Trophoblast cell (in vitro differentiated cells and primary cell): Measurements from ENCODE around the gene ZBTB37.

Source experiments
- DNase-seq, 2 donors: peaks; one replicate each; pipeline ENCODE4 v3.0.0-alpha.2; 2016
- H2AFZ ChIP-seq: 2 replicates; pipeline ENCODE4 v1.6.1; 2013; ENCODE audit warnings: low read length, moderate library complexity, mild to moderate bottlenecking; ENCODE audit not compliant: insufficient read depth, poor library complexity
- H2AK5ac ChIP-seq: 2 replicates; pipeline ENCODE4 v1.6.1; 2013; ENCODE audit warnings: mild to moderate bottlenecking, low read length
- H2BK120ac ChIP-seq: 2 replicates; pipeline ENCODE4 v1.6.1; 2013; ENCODE audit warnings: low read length, mild to moderate bottlenecking, moderate library complexity; ENCODE audit not compliant: insufficient read depth, poor library complexity
- H2BK12ac ChIP-seq: 2 replicates; pipeline ENCODE4 v1.6.1; 2013; ENCODE audit warnings: mild to moderate bottlenecking, low read length, moderate library complexity
- H2BK5ac ChIP-seq: 2 replicates; pipeline ENCODE4 v1.6.1; 2013; ENCODE audit warnings: low read length, low read depth, moderate library complexity, mild to moderate bottlenecking; ENCODE audit not compliant: poor library complexity
- H3K14ac ChIP-seq: 2 replicates; pipeline ENCODE4 v1.6.1; 2013; ENCODE audit warnings: mild to moderate bottlenecking, low read length
- H3K18ac ChIP-seq: 2 replicates; pipeline ENCODE4 v1.6.1; 2013; ENCODE audit warnings: mild to moderate bottlenecking, low read length
- H3K23ac ChIP-seq: 2 replicates; pipeline ENCODE4 v1.6.1; 2013; ENCODE audit warnings: low read length
- H3K27ac ChIP-seq: 2 replicates; pipeline ENCODE4 v1.5.1; 2013; ENCODE audit warnings: low read depth, mild to moderate bottlenecking, inconsistent platforms, low read length, moderate library complexity
- H3K27me3 ChIP-seq: 2 replicates; pipeline ENCODE4 v1.6.1; 2013; ENCODE audit warnings: inconsistent platforms, mild to moderate bottlenecking, low read length, moderate library complexity; ENCODE audit not compliant: insufficient read depth
- H3K36me3 ChIP-seq, 2 experiments: 1 replicate in 1 of 2; 2 replicates in 1 of 2; pipeline ENCODE4 v1.6.1; 2013; ENCODE audit warnings: low read length in 2 of 2, mild to moderate bottlenecking in 2 of 2, moderate library complexity in 1 of 2; ENCODE audit not compliant: insufficient read depth in 2 of 2, control insufficient read depth in 1 of 2
- H3K4ac ChIP-seq: 2 replicates; pipeline ENCODE4 v1.6.1; 2013; ENCODE audit warnings: low read depth, mild to moderate bottlenecking, low read length, moderate library complexity
- H3K4me1 ChIP-seq, 2 experiments: 1 replicate in 1 of 2; 2 replicates in 1 of 2; pipeline ENCODE4 v1.6.1; 2013; ENCODE audit warnings: low read length in 2 of 2, mild to moderate bottlenecking in 2 of 2, moderate library complexity in 1 of 2; ENCODE audit not compliant: insufficient read depth in 2 of 2, control insufficient read depth in 1 of 2
- H3K4me2 ChIP-seq: 2 replicates; pipeline ENCODE4 v1.6.1; 2013; ENCODE audit warnings: inconsistent platforms, mild to moderate bottlenecking, low read length, moderate library complexity
- H3K4me3 ChIP-seq: 2 replicates; pipeline ENCODE4 v1.5.1; 2013; ENCODE audit warnings: mild to moderate bottlenecking, low read depth, low read length, inconsistent platforms
- H3K79me1 ChIP-seq: one replicate; pipeline ENCODE4 v1.6.1; 2013; ENCODE audit warnings: low read length
- H3K79me2 ChIP-seq: 2 replicates; pipeline ENCODE4 v1.6.1; 2013; ENCODE audit warnings: low read length, mild to moderate bottlenecking; ENCODE audit not compliant: control insufficient read depth, insufficient read depth, poor library complexity
- H3K9ac ChIP-seq: 2 replicates; pipeline ENCODE4 v1.6.1; 2013; ENCODE audit warnings: mild to moderate bottlenecking, low read length
- H3K9me3 ChIP-seq: 2 replicates; pipeline ENCODE4 v1.6.1; 2013; ENCODE audit warnings: low read depth, mild to moderate bottlenecking, control low read depth, inconsistent platforms, low read length; ENCODE audit not compliant: insufficient read depth
- H4K12ac ChIP-seq: 2 replicates; pipeline ENCODE4 v1.6.1; 2013; ENCODE audit warnings: low read depth, mild to moderate bottlenecking, low read length, moderate library complexity
- H4K8ac ChIP-seq: 2 replicates; pipeline ENCODE4 v1.6.1; 2013; ENCODE audit warnings: low read depth, mild to moderate bottlenecking, low read length, moderate library complexity
- H4K91ac ChIP-seq: one replicate; pipeline ENCODE4 v1.6.1; 2013; ENCODE audit warnings: low read depth, mild to moderate bottlenecking, low read length, moderate library complexity
- WGBS: extraction: QIAGEN DNeasy Blood & Tissue Kit; methylation state at CpG from one replicate; pipeline ENCODE4 v1.1.7; 2013; ENCODE audit warnings: missing lambda C conversion rate; ENCODE audit not compliant: insufficient read length, insufficient coverage; ENCODE audit errors: extremely low coverage; 5-methylcytosine and 5-hydroxymethylcytosine counted together

Gene ZBTB37

DNA sequence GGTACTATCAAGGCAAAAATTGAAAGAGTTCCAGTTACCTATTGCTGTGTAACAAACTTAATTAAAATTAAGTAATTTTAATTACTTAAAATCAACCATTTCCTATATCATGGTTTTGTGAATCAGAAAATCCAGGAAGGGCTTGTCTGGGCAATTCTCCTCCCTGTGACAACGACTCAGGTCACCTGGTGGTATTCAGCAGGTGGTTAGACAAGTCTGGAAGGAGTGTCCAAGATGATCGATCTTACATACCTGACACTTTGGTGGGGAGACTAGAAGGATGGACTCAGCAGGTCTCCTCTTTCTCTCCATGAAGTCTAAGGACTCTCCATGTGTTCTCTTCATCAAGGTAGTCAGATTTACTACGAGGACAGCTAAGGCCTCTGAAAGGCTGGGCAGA is 26.0 kb downstream of the ZBTB37 start:
- Histone ChIP-seq H3K79me2 (no peaks in the 10 kb centered on the region), H3K9me3 (no peaks in the 10 kb centered on the region), H4K8ac (no peak overlapping the region), H3K27ac (no peak overlapping the region), H3K4ac (no peak overlapping the region), H4K91ac (no peak overlapping the region), H3K4me1 (no peaks in the 10 kb centered on the region), H3K9ac (no peak overlapping the region), H2BK12ac (no peak overlapping the region), H3K23ac (no peak overlapping the region), H3K36me3 (no peaks in the 10 kb centered on the region), H3K27me3 (no peaks in the 10 kb centered on the region), H3K4me2 (no peak overlapping the region), H4K12ac (no peak overlapping the region), H2AK5ac (no peak overlapping the region), H3K4me3 (no peak overlapping the region), H3K14ac (no peak overlapping the region), H3K79me1 (no peaks in the 10 kb centered on the region), H2AFZ (no peak overlapping the region), H3K18ac (no peak overlapping the region), H2BK120ac (no peak overlapping the region), H2BK5ac (no peak overlapping the region)
- DNase-seq = no peak
- WGBS = no CpG with 5 or more reads among the region's 3 CpGs

DNA sequence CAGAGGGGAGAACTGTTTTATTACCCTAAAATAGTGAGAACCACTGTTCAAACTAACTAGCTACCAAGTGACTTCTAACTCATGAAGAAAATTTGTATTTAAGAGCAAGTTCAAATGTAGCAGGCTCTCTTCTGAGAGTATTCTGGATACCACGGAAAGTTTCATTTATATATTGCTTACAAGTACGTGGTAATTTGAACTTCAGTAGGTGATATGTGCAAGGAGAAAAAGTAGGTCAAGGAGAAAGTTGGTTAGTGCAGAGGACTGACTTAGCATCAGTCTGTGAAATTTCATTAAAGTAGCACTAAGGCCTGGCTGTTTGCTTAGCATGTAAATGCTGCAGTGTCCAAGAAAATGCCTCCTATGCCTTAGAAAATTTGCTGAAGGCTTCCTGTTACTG is 32.2 kb downstream of the ZBTB37 start:
- no peak overlapping the region for H3K18ac ChIP-seq
- H3K14ac ChIP-seq = no peak overlapping the region
- H4K12ac ChIP-seq = no peak overlapping the region
- no peak overlapping the region for H4K91ac ChIP-seq
- no peak overlapping the region for H3K9ac ChIP-seq
- H4K8ac ChIP-seq = no peak overlapping the region
- no peaks in the 10 kb centered on the region for H3K79me1 ChIP-seq
- no peak overlapping the region for H2AK5ac ChIP-seq
- no peak overlapping the region for H3K27ac ChIP-seq
- H3K27me3 ChIP-seq = no peaks in the 10 kb centered on the region
- no peak overlapping the region for H2BK5ac ChIP-seq
- H2BK120ac ChIP-seq = no peak overlapping the region
- no peaks in the 10 kb centered on the region for H3K4me1 ChIP-seq
- H3K4ac ChIP-seq = no peak overlapping the region
- no peaks in the 10 kb centered on the region for H3K79me2 ChIP-seq
- no peak overlapping the region for H3K4me3 ChIP-seq
- no peaks in the 10 kb centered on the region for H3K36me3 ChIP-seq
- no peak overlapping the region for H3K23ac ChIP-seq
- H2AFZ ChIP-seq = no peak overlapping the region
- DNase-seq = no peak
- no peak overlapping the region for H2BK12ac ChIP-seq
- no CpG with 5 or more reads among the region's 2 CpGs for WGBS
- no peak overlapping the region for H3K4me2 ChIP-seq
- no peaks in the 10 kb centered on the region for H3K9me3 ChIP-seq

DNA sequence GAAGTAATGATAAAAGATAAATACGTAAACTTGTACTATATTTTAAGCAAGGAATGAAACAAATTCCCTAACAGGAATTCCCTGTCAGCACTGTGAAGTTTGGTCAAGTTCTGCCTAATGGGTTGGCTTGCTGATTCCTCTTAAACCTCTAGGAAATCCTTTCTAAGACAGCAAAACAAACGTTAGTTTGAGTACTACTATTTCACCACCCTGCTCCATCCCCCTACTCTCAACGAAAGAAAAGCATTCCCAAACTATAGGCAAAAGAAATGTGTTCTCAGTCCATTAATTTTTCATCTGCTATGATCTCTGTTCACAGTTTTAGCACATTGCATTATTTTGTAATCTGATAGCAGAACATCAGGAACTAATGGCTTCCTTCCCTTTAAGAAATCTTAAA is 32.8 kb downstream of the ZBTB37 start:
- Histone ChIP-seq H2BK12ac (no peak overlapping the region), H3K27ac (no peak overlapping the region), H4K91ac (no peak overlapping the region), H3K18ac (no peak overlapping the region), H3K14ac (no peak overlapping the region), H3K4me2 (no peak overlapping the region), H2AK5ac (no peak overlapping the region), H3K79me1 (no peaks in the 10 kb centered on the region), H3K27me3 (no peaks in the 10 kb centered on the region), H4K8ac (no peak overlapping the region), H3K4me1 (no peaks in the 10 kb centered on the region), H3K23ac (no peak overlapping the region), H2BK5ac (no peak overlapping the region), H3K4me3 (no peak overlapping the region), H2BK120ac (no peak overlapping the region), H3K9ac (no peak overlapping the region), H2AFZ (no peak overlapping the region), H4K12ac (no peak overlapping the region), H3K36me3 (no peaks in the 10 kb centered on the region), H3K4ac (no peak overlapping the region), H3K79me2 (no peaks in the 10 kb centered on the region), H3K9me3 (no peaks in the 10 kb centered on the region)
- DNase-seq = no peak
- no CpG with 5 or more reads among the region's 3 CpGs for WGBS

DNA sequence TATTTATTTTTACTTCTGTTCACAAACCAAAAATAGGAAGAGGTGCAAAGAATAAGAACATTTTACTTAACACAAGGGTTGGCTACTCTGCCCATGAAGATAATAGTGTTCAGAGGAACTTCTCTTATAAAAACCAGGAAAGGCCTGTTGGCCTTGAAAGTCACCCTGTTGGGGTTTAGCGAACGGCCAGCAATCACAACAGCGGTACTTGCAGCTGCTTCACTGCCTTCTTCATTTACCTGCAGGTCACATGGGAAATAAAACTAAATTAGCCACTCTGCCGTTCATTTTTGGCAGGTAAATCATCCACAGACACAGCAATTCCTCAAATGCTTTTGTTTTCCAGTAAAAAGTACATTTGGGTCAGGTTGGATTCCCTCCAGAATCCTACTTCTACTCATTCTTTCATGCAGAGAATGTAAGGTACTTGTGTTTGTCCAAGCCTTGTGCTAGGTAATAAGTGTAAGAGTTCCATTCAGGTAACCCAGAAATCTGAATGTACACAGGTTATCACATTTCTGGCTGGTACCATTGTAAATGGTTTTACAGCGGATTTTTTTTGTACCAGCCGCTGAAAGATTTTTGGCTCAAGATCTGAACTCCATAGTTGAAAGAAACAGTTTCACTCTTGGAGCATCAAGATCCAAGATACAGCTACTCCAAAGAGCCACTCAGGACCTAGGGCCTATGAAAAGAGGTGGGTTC is 35.8 kb downstream of the ZBTB37 start:
- no peaks in the 10 kb centered on the region for H3K9me3 ChIP-seq
- no peak overlapping the region for H3K23ac ChIP-seq
- H4K8ac ChIP-seq = no peak overlapping the region
- H3K79me1 ChIP-seq = no peaks in the 10 kb centered on the region
- H2BK12ac ChIP-seq = no peak overlapping the region
- H3K14ac ChIP-seq = no peak overlapping the region
- no peaks in the 10 kb centered on the region for H3K4me1 ChIP-seq
- DNase-seq = peak in 1 of 2 donors; percentile 39
- H3K27ac ChIP-seq = no peak overlapping the region
- H3K4ac ChIP-seq = no peak overlapping the region
- no CpG with 5 or more reads among the region's 6 CpGs for WGBS
- H2BK5ac ChIP-seq = no peak overlapping the region
- H2AK5ac ChIP-seq = no peak overlapping the region
- no peak overlapping the region for H4K91ac ChIP-seq
- H4K12ac ChIP-seq = no peak overlapping the region
- H3K36me3 ChIP-seq = no peaks in the 10 kb centered on the region
- H3K4me3 ChIP-seq = no peak overlapping the region
- H2AFZ ChIP-seq = no peak overlapping the region
- H3K4me2 ChIP-seq = no peak overlapping the region
- no peak overlapping the region for H3K18ac ChIP-seq
- no peak overlapping the region for H2BK120ac ChIP-seq
- no peak overlapping the region for H3K9ac ChIP-seq
- no peaks in the 10 kb centered on the region for H3K27me3 ChIP-seq
- H3K79me2 ChIP-seq = no peaks in the 10 kb centered on the region
